SKM-1 treated with dmso at 0.1 percent for 144 hours (cell line): ENCODE data around the gene ZNF775.
A peak's percentile ranks its signal among the peaks of the same experiment; 100 is the strongest.
"Not testable (repeated sequence)": the region's sequence is repeated elsewhere in the genome, so short reads cannot be mapped to it uniquely, and the experiment has no call there.

Source experiments
- DNase-seq: peaks from one replicate; lab custom pipeline; 2025; ENCODE audit not compliant: unreplicated experiment; lab: John Stamatoyannopoulos, UW

Gene ZNF775

DNA sequence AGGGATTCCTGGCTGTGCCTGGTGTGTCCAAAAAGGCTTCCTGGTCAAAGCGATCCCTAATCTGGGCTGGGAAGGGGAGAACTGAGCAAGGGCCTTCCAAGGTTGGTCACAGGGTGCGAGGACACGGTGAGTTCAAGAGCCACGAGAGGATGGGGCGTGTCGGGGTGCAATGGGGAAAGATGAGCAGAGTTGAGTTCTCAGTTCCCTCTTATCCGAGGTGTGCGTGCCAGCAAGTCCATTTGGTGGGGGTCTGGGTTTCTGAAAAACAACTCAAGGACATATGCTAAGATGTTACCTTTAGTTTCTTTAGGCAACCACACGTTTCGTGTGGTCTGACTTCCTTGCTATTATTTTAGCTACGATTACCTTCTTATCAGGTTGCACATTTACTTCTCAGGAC is 1.3 kb downstream of the ZNF775 start:
- DNase-seq = no peak

DNA sequence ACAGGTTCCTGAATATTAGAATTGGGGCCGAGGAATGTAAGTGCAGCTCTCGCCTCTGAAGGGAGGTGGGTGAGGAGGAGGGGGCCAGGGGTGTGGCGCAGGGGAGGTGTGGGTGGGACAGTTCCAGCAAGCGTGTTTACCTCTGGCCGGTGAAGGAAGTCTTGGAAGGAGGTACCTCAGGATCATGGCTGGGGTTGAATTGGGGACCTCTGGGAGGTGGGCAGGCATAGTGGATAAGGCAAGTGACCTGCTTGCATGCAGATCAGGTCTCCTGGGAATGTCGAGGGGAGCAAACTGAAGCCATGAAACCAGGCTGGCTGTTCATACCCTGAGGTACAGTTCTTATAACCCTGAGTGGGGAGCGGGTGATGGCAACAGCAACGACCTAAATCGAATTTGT is 2.0 kb downstream of the ZNF775 start:
- DNase-seq = no peak

DNA sequence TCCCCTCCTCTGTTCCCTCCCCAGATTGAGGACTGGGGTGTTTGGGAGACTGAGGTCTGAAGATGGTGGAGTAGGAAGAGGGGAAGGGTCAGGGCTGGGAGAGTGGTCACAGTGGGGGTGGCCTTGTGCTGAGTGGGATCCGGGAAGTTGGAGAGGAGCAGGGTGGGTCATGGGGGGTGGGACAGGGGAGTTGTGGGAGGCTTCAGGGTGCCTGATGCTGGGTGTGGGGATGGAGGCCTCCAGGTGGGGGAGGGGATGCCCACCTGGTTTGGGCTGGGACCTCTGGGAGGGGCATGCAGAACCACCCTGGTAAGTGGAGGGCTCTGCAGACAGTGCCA is 2.6 kb downstream of the ZNF775 start:
- DNase-seq = no peak

DNA sequence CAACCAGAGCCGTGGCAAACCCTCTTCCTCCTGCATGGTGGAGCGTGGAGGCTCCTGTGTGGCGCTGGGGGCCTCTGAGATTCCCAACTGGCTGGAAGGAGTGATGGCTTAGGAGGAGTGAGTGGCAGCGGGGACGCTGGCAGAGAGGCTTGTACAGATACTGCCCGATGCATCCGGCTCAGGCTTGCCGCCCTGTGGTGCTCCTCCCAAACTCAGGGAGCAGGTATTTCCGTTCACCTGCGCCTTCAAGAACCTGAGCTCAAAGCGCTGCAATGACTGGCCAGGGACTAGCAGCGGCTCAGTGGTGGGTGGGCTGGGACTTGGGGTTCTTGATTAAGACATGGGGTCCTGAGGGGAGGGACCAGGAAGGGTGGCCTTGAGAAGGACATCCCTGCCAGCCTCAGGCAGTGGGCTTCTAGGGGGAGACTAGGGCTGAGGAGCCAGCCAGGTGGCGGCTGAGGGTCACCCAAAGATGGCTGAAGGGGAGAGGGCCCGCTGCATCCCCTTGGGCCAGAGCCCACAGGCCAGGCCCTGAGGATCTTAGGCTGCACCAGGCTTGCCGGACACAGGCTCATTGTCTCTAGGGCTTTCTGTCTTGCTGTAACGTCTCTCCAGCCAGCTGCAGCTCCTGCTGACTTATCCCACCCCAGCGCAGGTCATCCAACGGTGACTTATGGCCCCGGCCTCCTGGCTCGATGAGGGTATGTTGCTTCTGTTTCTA is 3.2 kb downstream of the ZNF775 start:
- no peak for DNase-seq

DNA sequence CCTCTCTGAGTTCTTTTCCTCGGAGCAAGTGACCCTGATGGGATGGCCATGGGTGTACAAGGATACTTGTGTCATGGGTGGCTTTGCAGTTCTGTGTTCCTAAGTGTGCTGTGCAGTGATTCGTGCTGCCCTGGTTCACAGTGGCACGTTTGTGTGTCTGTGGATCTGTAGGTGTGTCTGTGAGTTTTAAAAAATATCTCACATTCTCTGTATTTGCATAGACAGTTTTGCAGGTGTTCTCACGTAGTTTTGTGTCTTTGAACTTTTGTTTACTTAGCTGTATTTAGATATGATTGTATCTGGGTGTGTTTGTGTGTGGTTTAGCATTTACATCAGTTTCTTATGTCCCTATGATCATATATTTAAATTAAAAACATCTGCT is 3.7 kb downstream of the ZNF775 start:
- no peak for DNase-seq

DNA sequence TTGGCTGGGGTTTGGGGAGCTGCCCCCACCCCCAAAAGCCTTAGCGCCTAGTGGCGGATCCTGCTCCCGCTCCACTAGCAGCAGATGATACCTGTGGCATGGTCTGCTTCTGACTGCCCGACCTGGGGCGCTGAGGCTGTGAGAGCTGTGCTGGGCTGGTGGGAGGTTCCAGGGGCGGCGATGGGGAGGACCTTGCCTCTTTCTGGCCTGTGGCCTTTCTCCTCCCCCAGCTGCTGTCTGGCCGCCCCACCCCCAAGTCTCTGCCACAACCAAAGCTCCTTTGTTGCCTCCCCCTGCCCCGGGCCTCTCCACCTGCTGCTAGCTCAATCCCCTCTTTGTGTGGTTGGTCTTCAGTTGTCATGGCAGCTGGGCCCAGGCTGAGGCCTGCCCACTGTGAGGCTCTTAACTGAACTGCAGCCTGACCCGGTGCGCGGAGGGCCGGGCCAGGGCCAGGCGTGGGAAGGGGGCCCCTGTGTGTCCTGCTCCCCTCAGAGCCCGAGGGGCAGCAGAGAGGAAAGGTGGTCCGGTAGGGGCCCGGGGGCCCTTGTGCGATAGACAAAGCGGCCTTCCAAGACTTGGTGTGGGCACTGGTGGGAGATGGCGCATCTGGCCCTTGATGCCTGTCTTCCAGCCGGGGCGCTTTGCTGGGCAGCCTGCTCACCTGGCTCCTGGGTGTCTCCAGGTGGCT is 4.7 kb downstream of the ZNF775 start:
- no peak for DNase-seq

DNA sequence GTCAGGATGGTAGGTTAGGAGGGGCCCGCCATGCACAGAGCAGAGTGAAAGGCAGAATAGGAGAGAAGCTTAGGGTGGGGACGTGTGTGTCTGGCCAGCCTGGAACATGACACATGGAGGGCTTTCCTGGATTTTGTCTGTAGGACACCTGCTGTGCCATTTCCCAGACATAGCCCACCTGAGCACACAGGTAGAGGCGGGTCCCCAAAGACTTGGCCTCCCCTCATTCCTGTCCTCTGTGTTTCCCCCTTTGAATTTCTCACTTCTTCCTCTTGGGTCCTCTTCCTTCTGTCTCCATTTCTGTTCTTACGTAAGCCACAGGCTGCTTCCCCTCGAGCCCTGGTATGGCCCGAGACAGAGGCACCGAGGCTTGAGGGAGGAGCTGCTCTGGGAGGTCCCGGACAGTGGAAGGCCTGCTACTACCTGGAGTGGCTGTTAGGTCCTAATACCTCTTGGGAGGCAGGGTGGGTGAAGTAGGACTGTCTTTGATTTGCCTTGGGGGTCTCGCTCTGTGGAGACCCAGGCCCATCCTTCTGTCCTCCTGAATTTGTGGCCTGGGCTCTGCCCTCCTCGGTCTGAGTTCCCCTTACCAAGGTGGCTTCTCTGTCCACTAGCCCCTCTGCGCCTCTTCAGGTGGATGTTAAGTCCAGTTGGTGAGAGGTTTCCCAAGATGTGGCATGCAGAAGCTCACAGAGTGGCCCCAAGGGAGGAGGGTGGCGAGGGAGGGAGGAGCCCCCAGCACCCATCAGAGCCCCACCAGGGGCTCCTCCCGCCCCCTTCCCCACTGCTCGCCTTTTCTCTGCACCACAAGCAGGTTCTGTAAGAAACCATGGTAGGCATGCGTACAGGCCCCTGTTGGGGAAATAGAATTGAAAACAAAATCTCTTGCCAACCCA is 5.5 kb downstream of the ZNF775 start:
- peak; percentile 23 for DNase-seq

DNA sequence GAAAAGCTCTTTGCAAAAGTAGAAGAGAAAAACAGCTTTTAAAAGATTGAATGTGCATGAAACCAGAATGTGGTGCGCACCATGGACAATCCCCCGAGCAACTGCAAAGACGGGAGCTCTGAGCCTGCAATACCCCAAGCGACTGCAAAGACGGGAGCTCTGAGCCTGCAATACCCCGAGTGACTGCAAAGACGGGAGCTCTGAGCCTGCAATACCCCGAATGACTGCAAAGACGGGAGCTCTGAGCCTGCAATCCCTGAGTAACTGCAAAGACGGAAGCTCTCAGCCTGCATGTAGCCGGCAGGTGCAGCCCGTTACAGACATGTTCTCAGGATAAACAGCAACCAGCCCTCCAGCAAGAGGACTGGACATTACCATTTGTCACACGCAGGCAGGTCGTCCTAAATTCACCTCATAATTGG is 6.2 kb downstream of the ZNF775 start:
- no peak for DNase-seq

DNA sequence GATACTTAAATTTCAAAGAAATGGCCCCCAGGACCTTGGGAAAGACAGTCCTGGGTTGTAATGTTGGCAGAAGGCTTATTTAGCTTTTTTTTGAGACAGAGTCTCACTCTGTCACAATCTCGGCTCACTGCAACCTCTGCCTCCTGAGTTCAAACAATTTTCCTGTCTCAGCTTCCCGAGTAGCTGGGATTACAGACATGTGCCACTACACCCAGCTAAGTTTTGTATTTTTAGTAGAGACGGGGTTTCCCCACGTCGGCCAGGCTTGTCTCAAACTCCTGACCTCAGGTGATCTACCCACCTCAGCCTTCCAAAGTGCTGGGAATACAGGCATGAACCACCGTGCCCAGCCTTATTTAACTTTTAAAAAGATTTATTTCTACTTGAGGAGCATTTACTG is 6.8 kb downstream of the ZNF775 start:
- DNase-seq = not testable (repeated sequence)

DNA sequence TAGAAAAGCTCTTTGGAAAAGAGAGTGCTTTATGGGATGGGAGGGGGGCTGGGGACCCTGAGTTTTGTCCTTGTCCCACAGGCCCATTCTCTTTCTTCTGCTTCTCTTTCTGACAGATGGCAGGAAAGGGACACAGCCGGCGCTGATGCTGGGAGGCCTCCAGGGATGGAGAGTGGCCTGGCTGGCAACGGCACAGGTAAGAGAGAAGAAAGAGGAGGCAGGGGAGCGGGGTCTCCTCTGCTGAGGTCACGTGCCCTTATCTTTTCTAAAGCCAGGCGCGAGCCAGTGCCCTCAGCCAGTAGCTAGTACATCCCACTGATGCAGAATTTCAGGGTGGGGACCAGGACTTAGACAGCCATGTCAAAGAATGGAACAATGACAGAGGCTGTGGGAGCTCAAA is 9.2 kb downstream of the ZNF775 start:
- DNase-seq = no peak

DNA sequence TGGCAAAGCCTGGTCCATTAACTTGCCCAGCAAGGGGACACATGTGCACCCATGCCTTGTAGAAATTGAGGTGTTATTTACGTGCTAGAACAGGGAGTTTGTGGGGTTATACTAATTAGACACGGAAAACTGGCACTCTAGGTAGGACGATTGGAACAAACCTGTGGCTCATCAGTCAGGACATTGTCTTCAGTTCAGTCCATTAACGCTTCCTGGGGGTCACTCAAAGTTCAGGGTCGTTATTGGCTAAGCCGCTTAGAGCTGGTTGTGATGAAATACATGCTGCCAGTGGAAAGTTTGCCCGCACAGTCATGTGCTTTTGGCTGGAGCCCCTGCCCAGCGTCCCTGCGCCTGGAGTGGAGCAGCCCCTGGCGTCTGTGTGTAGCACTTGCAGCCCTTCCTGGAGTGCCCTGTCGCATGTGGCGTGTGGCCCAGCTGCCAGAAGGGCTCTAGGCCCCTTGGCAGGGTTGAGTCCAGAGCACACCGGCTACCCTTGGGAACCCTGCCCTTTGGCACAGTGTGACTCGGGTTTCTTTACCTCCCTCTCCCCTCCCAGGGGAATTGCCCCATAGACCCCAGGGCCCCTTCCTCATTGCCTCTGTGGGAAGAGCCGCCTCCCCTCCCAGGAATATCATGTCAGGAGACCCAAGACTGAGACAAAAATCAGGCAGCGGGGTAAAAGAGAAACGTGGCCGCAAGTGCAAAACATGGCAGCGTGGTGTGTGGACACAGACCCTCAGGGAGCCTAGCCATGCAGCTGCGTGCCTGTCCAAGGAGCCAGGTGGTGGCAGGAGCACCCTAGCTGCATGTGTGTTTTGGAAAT is 9.8 kb downstream of the ZNF775 start:
- peak; percentile 85 for DNase-seq

DNA sequence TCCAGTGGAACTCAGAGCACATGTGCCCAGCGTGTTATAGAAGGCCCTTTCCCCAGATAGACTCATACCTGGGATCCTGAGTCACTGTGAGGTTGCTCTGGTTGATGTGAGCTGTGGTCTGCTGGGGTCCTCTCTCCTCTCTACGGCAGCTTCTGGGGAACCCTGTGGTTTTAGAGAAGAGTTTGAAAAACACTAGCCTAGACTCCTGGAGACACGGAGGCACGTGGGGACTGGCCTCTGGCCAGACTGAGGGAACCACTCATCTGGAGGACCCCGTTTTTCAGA is 10.3 kb downstream of the ZNF775 start:
- no peak for DNase-seq

DNA sequence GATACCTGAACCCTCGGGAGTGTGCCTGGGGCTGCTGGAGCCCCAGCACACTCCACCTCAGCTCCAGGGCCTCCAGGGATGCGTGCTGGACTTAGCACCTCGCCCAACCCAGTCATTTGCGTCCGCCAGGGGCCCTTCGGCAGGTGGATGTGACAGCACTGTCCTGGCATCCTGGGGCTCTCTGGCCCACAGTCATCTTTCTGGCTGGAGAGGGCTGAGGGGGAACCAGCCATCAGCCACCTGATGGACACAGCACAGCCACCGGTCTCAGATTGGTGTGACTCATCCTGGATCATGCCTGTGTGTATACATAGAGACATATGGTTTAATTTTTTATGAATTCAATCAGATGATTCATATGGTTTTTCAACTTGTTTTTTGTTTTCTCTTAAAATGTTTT is 11.1 kb downstream of the ZNF775 start:
- DNase-seq = no peak

DNA sequence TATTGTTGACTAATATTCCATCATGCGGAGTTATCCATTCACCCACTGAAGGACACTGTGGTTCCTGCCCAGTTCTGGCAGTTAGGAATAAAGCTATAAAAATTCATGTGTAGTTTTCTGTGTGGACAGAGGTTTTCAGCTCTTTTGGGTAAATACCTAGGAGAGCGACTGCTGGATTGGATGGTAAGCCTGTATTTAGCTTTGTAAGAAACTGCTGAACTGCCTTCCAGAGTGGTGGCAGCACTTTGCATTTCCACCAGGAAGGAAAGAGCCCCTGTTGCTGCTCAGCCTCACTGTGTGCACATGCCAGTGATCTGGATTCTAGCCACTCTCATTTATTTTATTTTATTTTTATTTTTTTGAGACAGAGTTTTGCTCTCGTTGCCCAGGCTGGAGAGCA is 14.2 kb downstream of the ZNF775 start:
- no peak for DNase-seq

DNA sequence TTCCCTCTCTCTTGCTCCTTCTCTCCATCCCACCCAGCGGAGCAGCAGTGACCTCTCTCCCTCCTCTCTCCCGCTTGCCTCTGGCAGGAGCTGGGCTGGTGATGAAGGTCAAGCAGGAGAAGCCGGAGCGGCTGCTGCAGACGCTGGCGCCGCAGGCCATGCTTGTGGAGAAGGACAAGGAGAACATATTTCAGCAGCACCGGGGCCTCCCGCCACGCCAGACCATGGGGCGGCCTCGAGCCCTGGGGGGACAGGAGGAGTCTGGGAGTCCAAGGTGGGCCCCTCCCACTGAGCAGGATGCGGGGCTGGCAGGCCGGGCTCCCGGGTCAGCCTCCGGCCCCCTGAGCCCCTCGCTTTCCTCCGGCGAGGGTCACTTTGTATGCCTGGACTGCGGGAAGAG is 17.3 kb downstream of the ZNF775 start:
- DNase-seq = no peak

DNA sequence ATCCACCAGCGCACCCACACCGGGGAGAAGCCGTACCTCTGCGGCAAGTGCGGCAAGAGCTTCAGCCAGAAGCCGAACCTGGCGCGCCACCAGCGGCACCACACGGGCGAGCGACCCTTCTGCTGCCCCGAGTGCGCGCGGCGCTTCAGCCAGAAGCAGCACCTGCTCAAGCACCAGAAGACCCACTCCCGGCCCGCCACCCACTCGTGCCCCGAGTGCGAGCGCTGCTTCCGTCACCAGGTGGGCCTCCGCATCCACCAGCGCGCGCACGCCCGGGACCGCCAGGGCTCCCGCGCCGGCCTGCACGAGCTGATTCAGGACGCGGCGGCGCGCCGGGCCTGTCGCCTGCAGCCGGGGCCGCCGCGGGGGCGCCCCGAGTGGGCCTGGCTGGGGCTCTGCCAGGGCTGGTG is 17.7 kb downstream of the ZNF775 start:
- no peak for DNase-seq

DNA sequence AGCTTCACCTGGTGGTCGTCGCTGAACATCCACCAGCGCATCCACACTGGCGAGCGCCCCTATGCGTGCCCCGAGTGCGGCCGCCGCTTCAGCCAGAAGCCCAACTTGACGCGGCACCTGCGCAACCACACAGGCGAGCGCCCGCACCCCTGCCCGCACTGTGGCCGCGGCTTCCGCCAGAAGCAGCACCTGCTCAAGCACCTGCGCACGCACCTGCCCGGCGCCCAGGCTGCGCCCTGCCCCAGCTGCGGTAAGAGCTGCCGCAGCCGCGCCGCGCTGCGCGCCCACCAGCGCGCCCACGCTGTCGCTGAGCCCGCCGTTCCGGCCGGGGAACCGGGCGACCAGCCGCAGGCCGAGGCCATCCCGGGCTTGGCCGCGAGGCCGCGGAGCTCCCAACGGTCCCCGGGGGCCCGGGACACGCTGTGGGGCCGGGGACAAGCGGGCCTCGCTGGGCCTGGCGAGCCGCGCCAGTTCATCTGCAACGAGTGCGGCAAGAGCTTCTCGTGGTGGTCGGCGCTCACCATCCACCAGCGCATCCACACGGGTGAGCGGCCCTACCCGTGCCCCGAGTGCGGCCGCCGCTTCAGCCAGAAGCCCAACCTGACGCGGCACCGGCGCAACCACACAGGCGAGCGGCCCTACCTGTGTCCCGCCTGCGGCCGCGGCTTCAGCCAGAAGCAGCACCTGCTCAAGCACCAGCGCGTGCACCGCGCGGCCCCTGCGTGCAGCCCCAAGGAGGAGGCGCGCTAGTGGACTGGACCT is 18.4 kb downstream of the ZNF775 start:
- DNase-seq = no peak

DNA sequence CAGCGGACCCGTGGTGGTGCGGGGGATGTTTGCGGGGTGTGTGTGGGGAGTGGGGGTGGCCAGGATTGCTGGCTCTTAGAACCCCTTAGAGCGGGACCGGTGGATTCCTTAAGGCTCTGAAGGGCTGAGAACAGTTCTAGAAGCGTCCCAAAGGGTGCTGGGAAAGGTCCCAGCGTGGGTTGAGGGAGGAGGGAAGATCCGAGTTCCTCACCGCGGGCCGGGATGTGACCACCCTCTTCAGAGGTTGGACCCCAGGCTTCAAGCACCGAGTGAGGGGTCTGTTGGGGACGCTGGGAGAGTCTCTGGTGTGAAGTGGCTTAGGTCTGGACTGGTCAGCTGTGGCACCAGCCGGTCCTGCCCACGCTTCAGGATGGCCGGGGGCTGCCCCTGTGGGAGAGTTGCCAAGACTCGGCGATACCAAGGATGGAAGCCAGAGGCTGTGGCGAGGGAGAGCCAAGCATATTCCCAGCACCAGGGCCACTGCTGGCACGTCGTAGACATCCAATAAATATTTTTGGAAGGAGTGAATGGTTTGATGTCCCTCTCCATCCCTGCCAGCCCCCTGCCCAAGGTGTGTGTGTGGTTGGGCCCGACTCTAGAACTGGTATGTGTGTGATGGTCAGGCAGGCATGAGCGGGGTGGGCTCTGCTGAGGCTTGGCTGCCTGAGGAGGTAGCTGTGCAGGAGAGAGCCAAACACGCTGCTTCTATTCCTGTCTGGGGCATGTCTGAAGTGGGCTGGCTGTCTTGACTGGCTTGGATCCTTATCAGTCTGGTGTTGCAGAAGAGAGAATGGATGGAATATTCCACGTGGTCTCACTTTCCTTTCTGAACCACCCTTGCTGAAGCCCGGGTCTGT is 19.2 kb downstream of the ZNF775 start:
- no peak for DNase-seq

DNA sequence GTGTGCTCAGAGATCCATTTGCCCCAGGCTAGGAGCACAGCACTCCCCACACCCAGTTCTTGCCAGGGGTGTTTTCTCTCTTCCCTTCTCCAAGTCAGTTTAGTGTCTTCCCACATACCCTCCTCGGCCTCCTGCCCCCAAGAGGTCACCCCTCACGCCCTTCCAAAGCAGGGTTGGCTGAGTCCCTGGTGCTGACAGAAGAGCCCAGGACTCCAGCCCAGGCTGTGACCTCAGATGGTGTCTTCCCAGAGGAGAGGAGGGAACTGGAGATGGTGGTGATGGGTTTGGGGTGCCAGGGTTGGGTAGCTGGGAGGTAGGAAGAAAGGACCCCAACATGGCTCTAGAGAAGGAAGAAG is 19.8 kb downstream of the ZNF775 start:
- DNase-seq = no peak
